ENCODE data around the gene TEX29.

TEX29 gene

GRCh38 chr13:111319998-111320911 lies at the start of gene TEX29:
TEX29 (plus strand) TSS chr13:111320642; CDS start chr13:111320891, 249 bp downstream.
- DNase-seq (ENCODE audit: low read depth in 2 of 2) = no peak

- no peak for DNase-seq (ENCODE audit: low read depth in 2 of 2)
Observed at GRCh38 chr13:111270765-111271698, 49.4 kb upstream of the TEX29 start.

- DNase-seq (ENCODE audit: low read depth in 2 of 2) = no peak
Observed at GRCh38 chr13:111272117-111272516, 48.3 kb upstream of the TEX29 start.

- no peak for DNase-seq (ENCODE audit: low read depth in 2 of 2)
Observed at GRCh38 chr13:111275382-111275781, 45.1 kb upstream of the TEX29 start.

GRCh38 chr13:111275995-111276618 lies 44.3 kb upstream of the TEX29 start:
- DNase-seq (ENCODE audit: low read depth in 2 of 2) = no peak

- DNase-seq (ENCODE audit: low read depth in 2 of 2) = no peak
Observed at GRCh38 chr13:111278258-111278657, 42.2 kb upstream of the TEX29 start.

GRCh38 chr13:111278743-111279652 lies 41.4 kb upstream of the TEX29 start:
- DNase-seq (ENCODE audit: low read depth in 2 of 2) = no peak

- no peak for DNase-seq (ENCODE audit: low read depth in 2 of 2)
Observed at GRCh38 chr13:111280226-111280625, 40.2 kb upstream of the TEX29 start.

- DNase-seq (ENCODE audit: low read depth in 2 of 2) = no peak
Observed at GRCh38 chr13:111280681-111281585, 39.5 kb upstream of the TEX29 start.

GRCh38 chr13:111281751-111282311 lies 38.6 kb upstream of the TEX29 start:
- no peak for DNase-seq (ENCODE audit: low read depth in 2 of 2)

- no peak for DNase-seq (ENCODE audit: low read depth in 2 of 2)
Observed at GRCh38 chr13:111282425-111282824, 38.0 kb upstream of the TEX29 start.

- DNase-seq (ENCODE audit: low read depth in 2 of 2) = no peak
Observed at GRCh38 chr13:111282997-111283396, 37.4 kb upstream of the TEX29 start.

GRCh38 chr13:111283457-111283856 lies 37.0 kb upstream of the TEX29 start:
- DNase-seq (ENCODE audit: low read depth in 2 of 2) = no peak

GRCh38 chr13:111283991-111284390 lies 36.5 kb upstream of the TEX29 start:
- no peak for DNase-seq (ENCODE audit: low read depth in 2 of 2)

GRCh38 chr13:111284565-111284964 lies 35.9 kb upstream of the TEX29 start:
- DNase-seq (ENCODE audit: low read depth in 2 of 2) = no peak

GRCh38 chr13:111286162-111286561 lies 34.3 kb upstream of the TEX29 start:
- no peak for DNase-seq (ENCODE audit: low read depth in 2 of 2)

- no peak for DNase-seq (ENCODE audit: low read depth in 2 of 2)
Observed at GRCh38 chr13:111286749-111287148, 33.7 kb upstream of the TEX29 start.

GRCh38 chr13:111287201-111287600 lies 33.2 kb upstream of the TEX29 start:
- no peak for DNase-seq (ENCODE audit: low read depth in 2 of 2)

- no peak for DNase-seq (ENCODE audit: low read depth in 2 of 2)
Observed at GRCh38 chr13:111288276-111288675, 32.2 kb upstream of the TEX29 start.

GRCh38 chr13:111289251-111289650 lies 31.2 kb upstream of the TEX29 start:
- no peak for DNase-seq (ENCODE audit: low read depth in 2 of 2)

Data from stimulated activated CD8-positive, alpha-beta memory T cell treated with anti-CD3 and anti-CD28 coated beads, Interleukin-2, amount 100 ng/mL, for 1 hour (primary cell).